ENCODE data around the gene TTC12. TPM values are rescaled to one million over a fixed set of nuclear protein-coding genes. Genes with fewer than 3 reads are reported as not detected.

Gene TTC12
- total and polyA plus RNA-seq, 2 of the 8 experiments (the other 6 are each of a cell fraction or from before 2014, with no cell fraction given): 4.7 to 9.0 TPM

DNA sequence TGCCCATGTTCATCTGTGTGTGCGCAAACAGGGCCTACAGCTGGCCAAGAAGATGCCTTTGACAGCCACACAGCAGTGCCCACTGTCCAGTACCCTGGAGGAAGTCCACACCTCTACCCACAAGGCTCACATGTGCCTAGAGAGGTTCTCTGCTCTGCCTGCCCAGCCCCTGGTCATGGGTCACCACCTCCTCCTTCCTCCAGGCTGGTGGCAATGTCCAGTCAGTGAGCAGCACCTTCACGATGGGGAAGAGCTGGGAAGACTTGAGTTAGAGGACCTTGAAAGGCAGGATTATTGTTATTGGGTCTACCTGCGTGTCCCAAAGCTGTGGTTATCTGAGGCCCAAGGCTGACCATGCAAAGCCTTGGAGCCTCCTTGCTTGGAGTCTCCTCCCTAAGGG lies 28.4 kb upstream of the TTC12 start (continued):
- TF ChIP-seq BRCA1 (IDR thresholded peaks at IDR 0.05; ENCODE audit: low read depth, low read length): no peak
- TF ChIP-seq TBP (IDR thresholded peaks at IDR 0.05; ENCODE audit: low read depth, low read length): no peak
